CD4-positive, alpha-beta T cell treated with Interleukin-4 for 1 hour (primary cell): ENCODE measurements around the gene CNTNAP2.
"Not testable (repeated sequence)": the region's sequence is repeated elsewhere in the genome, so short reads cannot be mapped to it uniquely, and the experiment has no call there.

Experiments
- DNase-seq, 2 donors: peaks; one replicate each; pipeline ENCODE4 v3.0.0-alpha.2; 2020 to 2022

Gene CNTNAP2

DNA sequence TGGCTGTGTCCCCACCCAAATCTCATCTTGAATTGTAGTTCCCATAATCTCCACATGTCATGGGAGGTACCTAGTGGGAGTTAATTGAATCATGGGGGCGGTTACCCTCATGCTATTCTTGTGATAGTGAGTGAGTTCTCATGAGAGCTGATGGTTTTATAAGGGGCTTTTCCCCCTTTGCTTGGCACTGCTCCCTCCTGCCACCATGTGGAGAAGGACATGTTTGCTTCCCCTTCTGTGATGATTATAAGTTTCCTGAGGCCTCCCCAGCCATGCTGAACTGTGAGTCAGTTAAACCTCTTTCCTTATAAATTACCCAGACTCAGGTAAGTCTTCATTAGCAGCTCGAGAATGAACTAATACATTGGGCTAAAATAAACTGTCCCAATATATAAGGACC is 1482.1 kb downstream of the CNTNAP2 start:
- not testable (repeated sequence) for DNase-seq

DNA sequence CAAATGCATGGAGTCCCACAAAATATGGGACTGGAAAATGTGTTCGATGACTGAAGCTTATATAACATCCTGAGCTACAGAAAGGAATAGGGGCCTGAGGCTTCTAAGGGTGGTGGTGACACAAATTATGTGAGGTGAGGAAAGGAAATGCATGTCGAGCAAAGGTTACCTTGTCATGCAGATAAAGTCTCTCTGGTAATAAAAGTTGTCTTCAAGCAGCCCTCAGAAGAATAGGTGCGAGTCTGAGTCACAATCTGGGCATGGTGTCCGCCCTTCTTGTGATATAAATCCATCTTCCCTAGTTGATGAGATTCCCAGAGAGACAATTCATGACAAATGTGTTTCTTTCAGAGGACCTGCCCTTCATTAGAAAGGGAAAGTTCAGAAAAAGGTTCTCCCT is 1488.7 kb downstream of the CNTNAP2 start:
- DNase-seq: no peak

DNA sequence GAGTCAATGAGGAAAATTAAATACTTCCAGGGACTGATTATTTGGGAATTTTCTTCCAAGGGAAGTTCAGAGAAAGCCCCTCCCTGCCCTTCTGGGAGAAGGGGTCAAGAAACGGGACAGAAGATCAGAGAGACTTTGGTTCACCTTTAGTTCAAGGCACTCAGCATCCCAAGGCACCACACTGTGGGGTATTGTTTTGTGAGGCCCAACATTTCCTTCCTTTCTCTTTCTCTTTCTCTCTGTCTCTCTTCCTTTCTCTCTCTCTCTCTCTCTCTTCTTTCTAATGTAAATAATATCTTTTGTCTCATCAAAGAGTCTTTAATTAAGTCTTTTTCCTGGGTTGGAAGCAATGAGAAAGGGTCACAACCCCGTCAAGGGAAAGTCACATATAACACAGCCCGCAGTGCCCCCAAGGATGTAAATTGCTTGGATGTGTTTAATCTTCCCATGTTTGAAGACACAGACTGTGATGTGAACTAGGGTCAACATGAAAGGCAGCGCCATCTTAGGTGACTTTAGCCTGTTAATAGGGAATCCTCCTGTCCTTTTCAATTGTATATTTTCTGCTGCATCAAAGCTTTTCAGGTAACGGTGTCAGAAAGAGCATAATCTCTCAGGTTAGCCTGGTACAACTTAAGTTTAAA is 1490.7 kb downstream of the CNTNAP2 start:
- no peak for DNase-seq

DNA sequence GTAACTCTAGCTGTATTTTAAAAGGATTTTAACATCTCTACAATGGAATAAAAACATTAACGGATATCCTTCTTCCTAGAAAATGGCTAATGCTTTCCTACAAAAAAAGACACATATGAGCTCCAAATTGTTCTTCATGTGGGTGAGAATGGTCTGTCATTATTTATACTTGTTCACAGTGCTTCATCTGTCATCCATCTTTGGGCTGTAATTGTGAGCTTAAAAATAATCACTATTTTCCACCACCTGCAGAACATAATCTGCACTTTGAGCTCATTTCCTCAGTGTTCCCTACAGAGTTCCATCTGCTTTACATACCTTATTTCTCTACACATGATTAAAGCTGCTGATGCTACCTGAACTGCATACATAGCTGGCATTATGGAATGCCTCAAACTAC is 1494.8 kb downstream of the CNTNAP2 start:
- DNase-seq: no peak

DNA sequence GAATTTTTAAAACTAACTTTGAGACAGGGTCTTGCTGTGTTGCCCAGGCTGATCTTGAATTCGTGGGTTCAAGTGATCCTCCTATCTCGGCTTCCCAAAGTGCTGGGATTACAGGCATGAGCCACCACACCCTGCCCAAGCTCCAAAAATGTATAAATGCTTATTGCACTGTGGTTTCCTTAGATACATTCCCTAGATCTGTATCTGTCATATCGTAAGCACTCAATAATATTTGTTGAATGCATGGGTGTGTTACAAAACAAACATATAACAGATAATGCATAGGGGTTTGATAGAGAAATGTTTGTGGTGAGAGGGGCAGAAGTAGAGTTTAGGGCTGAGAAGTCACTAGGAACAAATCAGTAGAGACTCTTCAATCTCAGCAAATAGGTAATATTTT is 1518.7 kb downstream of the CNTNAP2 start:
- DNase-seq: no peak

DNA sequence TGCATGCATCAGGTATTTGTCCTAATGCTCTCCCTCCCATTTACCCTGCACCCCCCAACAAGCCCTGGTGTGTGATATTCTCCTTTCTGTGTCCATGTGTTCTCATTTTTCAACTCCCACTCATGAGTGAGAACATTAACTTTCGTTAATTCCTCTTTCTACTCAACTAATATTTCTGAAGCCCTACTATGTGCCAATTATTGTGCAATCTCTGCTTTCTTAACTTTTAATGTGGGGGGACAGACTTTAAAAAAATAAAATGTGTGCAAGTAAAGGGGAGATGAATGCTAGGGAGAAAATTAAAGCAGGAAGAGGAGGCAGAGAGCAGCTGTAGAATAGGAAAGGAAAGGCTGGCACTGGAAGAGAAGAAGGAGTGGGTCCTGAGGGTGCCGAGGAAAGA is 1520.0 kb downstream of the CNTNAP2 start:
- no peak for DNase-seq

DNA sequence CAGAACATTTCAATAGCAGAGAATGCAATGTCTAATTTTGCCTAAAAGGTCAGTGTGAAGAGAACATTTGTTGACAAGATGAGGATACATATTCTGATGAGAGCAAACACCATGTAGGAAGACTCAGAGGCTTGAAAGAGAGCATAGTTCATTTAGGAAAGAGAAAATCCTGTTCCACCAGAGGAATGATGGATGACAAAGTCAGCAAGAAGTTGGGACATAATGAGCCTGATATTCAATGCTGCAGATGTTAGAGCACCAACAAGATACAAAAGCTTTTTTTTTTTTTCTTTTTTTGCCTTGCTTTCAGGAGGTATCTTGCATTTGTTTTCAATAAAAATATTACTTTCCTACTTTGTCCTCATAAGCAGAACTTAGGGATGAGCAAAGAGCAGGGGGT is 1522.0 kb downstream of the CNTNAP2 start:
- no peak for DNase-seq

DNA sequence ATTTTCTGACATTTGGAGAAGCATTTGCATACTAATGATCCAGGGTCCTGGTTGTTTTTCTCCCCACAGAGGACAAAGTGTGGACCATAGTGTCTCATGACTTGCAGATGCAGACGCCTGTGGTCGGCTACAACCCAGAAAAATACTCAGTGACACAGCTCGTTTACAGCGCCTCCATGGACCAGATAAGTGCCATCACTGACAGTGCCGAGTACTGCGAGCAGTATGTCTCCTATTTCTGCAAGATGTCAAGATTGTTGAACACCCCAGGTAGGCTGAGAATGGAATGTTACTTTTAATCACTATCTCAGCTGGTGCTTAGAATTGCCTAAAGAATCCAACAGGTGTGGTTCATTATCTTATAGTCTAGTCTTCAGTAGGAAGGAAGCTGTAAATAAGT is 1522.4 kb downstream of the CNTNAP2 start:
- DNase-seq: no peak

DNA sequence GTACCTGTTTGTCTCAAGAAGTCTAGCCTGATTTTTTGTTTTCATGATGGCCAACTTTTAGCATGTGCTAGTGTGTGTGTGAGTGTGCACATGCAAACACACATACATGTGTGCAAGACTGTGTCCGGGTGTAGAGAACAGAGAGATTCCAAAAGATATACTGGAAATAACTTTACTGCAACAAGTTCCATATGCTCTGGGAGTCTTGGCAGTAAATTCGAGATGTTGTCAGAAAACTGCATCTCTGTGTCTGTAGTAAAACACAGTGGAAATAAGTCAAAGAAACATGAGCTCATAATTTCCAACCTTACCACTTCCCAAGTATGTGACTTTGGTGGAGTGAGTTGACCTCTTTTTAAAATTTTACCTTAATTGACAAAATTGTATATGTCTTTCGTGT is 1523.2 kb downstream of the CNTNAP2 start:
- DNase-seq: no peak

DNA sequence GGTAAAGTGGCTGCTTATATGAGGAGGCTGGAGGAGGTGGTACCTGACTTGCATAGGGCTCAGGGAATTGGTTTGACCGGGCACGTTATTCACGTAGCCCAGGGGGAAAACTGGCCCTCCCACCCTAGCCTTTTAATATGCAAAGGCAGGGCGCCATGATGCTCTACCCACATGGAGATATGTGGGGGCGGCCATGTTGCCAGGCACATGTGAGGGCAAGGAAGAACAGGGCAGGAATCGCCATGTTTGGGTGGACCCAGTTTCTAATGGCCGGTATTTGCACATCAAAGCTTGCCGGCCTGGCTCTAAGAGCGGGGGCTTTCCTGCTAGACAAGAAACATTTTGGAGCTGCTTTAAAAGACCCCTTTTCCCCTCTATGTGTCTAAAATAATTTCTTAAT is 1524.2 kb downstream of the CNTNAP2 start:
- DNase-seq: no peak

DNA sequence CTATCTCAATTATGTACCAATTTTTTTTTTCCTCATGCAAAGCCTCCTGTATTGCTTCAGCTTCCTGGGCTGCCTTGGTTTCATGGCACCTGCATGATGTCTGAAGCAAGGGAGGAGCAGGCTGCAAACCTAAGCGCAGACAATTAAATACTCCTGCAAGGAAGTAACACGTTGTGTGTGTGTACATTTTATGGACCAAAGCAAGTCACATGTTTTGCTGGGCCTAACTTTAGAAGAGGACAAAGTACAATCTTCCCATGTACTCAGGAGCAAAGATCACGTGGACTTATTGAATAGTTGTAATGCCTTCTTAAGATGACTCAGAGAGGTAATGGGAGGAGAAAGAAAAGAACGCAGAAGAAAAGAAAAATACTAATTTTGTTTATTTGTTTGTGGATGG is 1530.0 kb downstream of the CNTNAP2 start:
- no peak for DNase-seq

DNA sequence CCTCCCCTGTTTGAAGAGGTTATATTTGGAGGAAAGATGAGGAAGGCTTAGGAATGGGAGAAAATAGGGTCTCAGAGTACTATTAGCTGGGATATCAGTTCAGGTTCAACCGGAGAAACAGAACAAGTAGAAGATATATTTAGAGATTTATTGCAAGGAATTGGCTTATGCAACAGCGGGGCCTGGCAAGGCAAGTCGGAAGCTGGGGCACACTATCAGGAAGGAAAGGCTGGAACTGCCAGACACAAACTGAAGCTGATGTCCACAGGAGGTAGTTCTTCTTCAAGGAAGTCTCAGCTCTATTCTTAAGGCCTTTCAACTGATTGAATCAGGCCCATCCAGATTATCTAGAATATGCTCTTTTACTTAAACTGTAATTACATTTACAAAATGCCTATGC is 1534.4 kb downstream of the CNTNAP2 start:
- DNase-seq: no peak

DNA sequence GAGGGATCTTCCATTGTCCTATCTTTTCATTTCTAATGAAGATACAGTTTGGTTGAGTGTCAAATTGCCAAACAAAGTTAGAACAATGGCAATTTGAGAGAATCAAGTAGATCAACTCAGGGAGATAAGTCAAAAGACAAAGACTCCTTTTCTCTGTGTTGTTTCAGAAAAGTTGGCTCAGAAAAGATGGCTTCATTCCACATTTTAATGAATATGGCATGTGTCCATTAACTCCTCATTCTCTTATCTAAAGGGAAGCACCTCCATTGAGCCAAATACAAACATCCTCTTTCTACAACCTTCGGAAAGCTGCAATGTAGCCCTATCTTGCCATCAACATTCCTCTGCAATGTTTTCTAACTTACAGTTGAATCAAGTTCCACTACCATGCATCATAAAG is 1535.0 kb downstream of the CNTNAP2 start:
- no peak for DNase-seq

DNA sequence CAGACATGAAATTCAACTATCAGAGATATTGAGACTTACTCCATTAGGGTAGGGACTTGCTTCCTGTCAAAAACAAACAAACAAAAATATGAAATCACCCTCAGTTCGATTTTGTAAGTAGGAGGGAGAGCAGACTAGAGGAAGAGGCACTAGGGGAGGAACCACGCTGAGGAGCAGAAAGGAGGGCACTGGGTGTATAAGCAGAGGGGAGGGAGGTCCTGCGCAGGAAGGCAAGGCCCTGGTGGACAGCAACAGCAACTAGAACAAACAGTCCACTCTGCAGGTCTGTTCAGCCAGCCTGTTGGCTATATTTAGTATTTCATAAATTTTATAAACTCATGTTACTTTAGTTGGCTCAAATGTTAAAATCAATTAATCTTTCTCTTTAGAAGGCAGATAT is 1536.9 kb downstream of the CNTNAP2 start:
- DNase-seq: no peak

DNA sequence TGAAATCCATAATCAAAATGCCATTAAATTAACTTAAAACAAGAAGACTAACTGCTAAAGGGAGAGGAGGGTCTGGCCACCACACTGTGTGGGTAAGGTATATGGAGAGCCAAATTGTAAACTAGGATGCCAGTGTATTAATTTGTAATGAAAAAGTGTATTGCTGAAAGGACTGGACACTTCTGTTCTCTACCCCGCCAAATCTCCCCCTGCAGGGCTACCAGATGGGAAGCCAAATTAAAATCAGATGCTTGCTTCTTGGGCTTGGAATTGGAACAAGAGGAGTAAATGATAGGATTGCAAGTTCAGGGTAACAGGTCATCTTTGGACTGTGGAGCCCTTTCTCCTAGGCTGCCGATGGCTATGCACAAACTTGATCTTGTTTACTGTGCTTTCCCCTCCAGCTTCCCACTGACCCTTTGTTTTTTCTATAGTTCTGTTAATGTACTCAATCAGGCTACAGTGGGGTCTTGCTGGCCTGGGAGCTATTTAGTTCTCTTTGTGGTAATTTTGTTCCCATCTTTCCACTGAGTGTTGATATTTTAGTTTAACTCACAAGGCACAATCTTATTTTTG is 1541.9 kb downstream of the CNTNAP2 start:
- no peak for DNase-seq

DNA sequence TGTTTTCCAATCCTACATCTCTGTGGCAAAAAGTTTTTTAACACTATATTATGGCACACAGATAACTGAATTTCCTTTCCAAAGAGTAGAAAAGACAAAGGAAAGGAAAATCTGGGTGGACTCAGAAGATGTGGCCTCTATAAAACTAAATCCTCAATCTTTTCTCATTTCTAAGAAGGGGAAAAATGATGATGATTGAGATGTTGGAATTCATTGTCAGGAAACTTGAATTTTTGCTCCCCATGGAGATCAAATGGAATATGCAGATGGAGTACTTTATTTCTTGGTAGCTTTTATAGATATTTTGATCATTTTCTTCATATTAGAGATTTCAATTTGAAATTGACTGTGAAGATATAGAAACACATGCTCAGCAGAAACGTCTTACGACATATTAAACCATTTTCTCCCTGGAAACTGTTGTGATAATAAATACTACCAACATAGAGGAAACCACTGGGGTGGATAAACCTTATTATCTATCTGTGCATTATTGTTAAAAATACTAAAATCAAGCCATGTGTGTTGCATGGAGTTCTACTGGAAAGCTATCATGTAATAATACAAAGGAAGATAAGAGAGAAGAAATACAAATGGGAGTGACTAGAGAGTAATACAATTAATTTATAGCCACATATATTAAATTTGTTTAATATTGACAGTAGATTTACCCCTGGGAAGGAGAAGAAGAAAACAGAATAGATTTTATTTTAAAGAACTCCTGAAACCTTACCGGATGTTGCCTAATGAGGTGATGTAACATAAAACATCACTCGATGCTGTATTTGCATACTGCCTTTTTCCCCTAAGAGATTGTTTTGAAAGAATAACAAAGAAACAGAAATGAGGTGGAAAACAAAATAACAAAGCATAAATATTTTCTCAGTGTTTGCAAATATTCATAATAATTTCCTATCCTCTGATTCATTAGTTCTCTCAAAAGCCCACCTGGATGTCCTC is 1542.7 kb downstream of the CNTNAP2 start:
- no peak for DNase-seq

DNA sequence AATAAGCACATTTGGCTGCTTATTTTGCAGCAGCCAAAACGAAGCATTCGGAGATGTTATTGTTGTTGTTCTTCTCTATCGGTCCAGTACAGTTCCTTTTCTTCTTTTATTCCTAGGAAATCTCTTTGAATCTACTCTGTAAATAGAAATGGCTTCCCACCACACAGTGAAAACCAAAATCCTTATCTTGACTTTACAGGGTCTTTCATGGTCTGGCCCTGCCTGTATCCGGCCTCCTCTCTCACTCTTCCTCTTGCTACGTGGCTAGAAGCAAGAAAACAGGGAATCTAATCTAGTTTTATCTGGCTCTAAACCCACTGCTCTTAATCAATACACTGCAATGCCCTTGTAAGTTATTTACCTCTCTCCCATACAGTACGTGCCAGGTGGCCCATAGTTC is 1547.9 kb downstream of the CNTNAP2 start:
- no peak for DNase-seq

DNA sequence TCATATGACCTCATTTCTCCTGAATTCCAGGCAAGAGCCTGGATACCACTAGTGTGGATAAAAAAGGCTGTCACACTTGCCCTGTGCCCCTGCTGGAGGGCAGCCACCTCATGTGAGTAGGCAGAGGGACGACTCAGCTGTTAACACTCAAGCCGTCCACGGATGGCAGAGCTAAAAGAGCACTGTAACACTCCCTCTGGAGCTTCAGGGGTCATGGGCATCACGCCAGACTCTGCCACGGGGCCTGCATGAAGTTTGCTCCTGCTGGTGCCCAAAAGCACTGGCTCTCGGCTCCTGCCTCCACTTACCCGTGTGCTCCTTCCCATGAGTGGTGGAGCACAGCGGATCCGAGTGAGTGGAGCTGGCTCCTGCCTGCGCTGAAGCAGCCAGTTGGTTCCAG is 1554.2 kb downstream of the CNTNAP2 start:
- DNase-seq: no peak

DNA sequence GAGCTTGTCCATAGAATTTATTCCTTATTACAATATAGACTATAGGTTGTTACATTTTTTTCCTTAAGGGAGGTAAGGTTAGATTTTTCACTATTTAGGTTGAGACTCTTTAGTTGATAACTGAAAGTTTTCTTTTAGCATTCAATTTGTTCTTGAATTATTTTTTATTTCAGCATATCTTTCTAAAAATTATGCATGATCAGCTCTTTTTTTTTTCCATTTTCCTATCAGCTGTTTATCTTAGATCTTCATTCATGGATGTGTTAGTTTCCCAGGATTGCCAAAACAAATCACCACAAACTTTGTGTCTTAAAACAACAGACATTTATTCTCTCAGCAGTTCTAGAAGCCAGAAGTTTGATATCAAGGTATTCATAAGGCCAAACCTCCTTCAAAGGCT is 1558.1 kb downstream of the CNTNAP2 start:
- no peak for DNase-seq

DNA sequence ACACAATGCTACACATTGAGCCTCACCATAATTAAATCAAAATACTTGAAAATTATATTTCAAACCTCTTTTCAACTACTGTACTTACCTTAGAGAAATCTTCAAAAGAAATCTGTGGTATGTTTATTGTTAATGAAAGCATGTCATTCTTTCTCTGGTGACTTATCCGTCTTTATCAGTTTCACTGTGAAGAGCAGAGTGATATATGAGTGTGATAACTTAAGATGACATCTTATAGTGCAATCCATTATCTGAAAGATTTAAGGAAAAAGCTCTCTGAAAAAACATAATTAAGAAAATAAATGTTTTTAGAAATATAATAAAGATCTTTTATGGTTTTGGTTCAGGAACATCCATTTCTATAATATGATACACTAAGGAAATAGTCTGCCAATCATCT is 1562.3 kb downstream of the CNTNAP2 start:
- no peak for DNase-seq

DNA sequence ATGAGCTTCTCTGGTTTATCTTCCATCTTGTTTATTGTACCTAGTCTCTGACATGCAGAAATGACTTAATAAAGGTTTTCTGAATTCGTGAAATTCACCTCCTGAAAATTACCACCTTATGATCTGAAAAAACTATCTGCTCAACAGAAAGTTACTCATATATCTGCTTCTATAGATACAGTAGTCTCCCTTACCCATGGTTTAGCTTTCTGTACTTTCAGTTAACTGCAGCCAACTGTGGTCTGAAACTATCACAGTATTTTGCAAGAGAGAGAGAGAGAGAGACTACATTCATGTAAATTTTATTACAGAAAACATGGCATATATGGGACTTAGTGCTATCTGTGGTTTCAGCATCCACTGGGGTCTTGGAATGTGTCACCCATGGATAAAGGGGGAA is 1564.9 kb downstream of the CNTNAP2 start:
- no peak for DNase-seq

DNA sequence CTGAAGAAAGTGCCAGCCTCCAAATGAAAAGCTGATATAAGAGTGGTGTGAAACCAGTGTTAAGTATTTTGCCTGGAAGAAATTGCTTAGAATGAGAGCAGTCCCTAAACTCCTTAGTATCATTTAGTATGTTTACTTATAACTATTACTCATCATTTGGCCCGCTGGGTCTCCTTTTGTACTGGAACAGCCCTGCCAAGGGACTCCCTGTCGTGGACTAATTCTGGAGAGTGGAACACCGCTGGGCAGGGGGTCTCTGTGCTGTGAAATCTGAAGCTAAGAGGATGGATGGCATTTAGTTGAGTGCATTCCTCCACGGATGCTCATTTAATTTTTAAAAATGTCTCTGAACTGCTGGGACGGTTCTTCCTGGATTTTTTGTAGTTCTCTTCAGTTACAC is 1584.1 kb downstream of the CNTNAP2 start:
- DNase-seq: no peak

DNA sequence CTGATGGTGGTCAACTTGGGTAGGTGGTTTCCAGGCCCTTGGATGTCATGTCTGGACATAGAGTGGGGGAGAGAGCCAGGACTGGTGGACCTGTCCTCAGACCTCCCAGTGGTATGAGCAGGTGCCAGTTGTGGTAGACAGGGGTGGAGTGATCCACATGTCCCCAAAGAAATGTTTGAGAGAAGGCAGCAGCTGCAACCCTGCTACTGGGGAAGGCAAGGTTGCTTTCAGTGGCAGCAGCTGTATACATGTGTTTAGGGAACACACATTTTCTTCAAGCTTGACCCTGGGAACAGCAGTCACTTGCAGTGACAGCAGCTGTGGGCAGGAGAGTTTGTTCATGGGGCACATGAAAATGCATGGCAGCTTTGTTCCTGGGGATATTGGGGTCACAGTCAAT is 1591.3 kb downstream of the CNTNAP2 start:
- DNase-seq: no peak

DNA sequence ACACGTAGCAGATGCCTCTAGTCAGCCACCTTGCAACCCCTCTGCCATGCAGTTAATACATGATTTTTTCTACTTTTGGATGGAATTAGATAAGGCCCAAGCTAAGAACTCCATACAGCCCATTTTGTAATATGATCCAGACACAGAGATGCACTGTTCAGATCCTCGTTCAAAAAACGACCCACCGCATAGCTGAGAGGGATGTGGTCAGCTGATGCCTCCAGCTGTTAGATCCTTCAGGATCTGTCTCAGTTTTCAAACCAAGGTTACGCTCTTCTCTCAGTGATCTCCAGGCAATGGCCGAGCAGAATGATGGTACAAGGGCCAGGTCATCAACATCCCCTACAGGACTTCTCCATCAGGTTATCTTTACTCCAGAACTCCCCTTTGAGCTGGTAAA is 1592.3 kb downstream of the CNTNAP2 start:
- DNase-seq: no peak
